Neural progenitor cell (in vitro differentiated cells): Measurements from ENCODE around the gene LIPI.
"Not testable (repeated sequence)": the region's sequence is repeated elsewhere in the genome, so short reads cannot be mapped to it uniquely, and the experiment has no call there.

Experiments
- CTCF ChIP-seq: fragments of 200-600 bp; sonication (generic); IDR thresholded peaks from 2 replicates; pipeline ENCODE4 v1.5.1; 2017; ENCODE audit warnings: antibody characterized with exemption, mild to moderate bottlenecking
- EZH2phosphoT487 ChIP-seq: fragments of 200-600 bp; sonication (generic); IDR thresholded peaks from 2 replicates; pipeline ENCODE4 v1.6.1; 2017; ENCODE audit warnings: antibody characterized with exemption

GRCh38 chr21:14058995-14059627 is 151.6 kb downstream of the LIPI start:
- not testable (repeated sequence) for TF ChIP-seq EZH2phosphoT487, CTCF
